HG03060 (cell line): ENCODE measurements around the gene MEF2A.

Experiments
- ATAC-seq: cut with Tn5 transposase; IDR thresholded peaks from one replicate; pipeline ENCODE4 v1.9.1; 2021; ENCODE audit warnings: low read depth, moderate number of reproducible peaks; ENCODE audit not compliant: unreplicated experiment

Gene MEF2A

GRCh38 chr15:99561476-99562230, 4.1 kb upstream of the MEF2A start:
- no peak for ATAC-seq

GRCh38 chr15:99562238-99562637, 3.5 kb upstream of the MEF2A start:
- ATAC-seq, result no peak

GRCh38 chr15:99564221-99565048, 1.3 kb upstream of the MEF2A start:
- no peak for ATAC-seq

GRCh38 chr15:99565049-99565298, 810 bp upstream of the MEF2A start:
- ATAC-seq, result no peak

- peak; percentile 1 for ATAC-seq
Measured at GRCh38 chr15:99566157-99566897, 543 bp downstream of the MEF2A start.

DNA sequence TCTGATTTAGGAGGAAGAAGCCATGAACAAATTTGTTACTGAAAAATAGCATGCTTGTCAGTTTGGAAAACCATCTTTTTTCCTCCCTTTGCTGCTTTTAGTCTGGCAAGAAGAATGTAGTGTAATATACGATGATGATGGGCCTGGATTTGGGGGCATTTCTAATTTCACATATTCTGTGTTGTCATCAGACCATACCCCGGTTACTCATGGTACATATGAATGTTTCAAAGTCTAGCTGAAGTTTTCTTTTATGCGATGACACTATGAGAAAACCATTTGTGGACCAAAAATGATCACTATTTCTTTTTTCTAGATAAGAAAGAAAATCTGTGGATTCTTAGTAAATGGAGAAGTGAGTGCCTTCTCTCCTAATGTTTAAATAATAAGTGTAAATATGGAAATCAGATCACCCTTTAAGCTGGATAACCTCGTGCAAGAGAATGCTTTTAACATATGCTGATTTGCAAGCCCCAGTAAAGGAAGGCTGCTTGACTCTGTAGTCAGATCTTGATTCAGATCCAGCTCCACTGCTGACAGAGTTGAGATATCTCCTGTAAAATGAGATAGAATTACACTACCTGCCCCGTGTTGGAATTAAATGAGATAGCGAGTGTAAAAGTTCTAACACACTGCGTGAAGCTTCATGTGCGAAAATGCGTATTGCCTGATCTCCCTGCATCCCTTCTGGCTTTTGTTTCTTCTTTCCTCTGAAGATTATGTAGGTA, 3.0 kb downstream of the MEF2A start:
- no peak for ATAC-seq

DNA sequence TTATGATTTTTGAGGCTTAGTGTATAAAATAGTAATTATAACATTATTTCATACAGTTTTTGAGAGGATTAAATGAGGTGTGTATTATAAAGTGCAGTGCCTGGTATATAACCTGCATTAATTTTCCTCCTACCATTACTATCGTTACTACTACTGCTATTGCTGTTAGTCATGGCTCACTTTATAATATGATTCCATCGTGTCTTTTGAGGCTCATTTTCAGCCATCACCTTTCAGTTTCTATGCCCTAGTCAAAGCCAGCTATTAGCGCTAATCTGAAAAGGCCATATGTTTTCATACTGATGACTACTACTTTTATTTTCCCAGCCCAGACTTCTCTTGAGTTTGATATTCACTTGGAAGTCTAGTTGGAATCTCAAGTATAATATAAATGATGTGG, 5.5 kb downstream of the MEF2A start:
- no peak for ATAC-seq

GRCh38 chr15:99574048-99574447, 8.3 kb downstream of the MEF2A start:
- ATAC-seq, result no peak

DNA sequence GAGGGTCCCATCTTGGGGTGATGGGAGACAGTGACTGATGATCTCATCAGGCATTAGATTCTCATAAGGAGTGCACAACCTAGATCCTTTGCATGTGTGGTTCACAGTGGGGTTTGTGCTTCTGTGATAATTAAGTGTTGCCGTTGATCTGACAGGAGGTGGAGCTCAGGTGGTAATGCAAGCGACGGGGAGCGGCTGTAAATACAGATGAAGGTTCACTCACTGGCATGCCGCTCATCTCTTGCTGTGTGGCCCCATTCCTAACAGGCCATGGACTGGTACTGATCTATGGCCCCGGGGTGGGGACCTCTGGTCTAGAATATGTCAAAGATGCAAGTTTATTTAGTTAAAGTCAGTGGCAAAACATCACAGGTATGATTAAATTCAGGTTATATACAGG, 8.7 kb downstream of the MEF2A start:
- no peak for ATAC-seq

GRCh38 chr15:99578809-99579208, 13.0 kb downstream of the MEF2A start:
- ATAC-seq, result no peak

GRCh38 chr15:99580076-99580475, 14.3 kb downstream of the MEF2A start:
- no peak for ATAC-seq

GRCh38 chr15:99582508-99582960, 16.8 kb downstream of the MEF2A start:
- no peak for ATAC-seq

DNA sequence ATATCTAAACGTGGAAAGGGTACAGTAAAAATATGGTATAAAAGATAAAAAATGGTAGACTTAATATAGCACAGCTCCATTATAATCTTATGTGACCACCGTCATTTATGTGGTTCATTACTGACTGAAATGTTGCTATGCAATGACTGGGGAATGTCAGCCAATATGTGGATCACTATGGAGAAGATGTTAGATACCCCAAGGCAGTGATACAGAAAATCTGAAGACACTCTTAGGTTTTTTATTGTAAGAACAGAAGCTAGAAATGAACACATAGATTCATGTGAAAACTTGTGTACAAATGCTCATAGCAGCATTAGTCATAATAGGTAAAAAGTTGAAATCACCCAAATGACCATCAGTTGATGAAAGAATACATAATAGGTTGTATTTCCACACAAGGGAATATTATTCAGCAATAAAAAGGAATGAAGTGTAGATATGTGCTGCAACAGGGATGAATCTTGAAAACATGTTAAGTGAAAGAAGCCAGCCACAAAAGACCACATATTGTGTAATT, 18.4 kb downstream of the MEF2A start:
- no peak for ATAC-seq

DNA sequence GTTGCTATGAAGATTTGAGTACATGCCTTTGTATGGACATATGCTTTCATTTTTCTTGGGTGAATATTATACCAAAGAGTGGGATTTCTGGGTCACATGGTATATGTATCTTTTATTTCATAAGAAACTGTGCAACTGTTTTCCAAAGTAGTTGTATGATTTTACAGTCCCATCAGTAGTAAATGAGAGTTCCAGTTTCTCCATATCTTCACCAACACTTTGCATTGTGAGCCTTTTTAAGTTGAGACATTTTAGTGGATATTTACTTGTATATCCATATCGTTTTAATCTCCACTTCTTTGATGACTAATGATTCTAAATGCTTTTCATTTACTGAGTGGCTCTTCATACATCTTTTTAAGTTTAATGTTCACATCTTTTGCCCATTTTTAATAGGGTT, 20.3 kb downstream of the MEF2A start:
- no peak for ATAC-seq

DNA sequence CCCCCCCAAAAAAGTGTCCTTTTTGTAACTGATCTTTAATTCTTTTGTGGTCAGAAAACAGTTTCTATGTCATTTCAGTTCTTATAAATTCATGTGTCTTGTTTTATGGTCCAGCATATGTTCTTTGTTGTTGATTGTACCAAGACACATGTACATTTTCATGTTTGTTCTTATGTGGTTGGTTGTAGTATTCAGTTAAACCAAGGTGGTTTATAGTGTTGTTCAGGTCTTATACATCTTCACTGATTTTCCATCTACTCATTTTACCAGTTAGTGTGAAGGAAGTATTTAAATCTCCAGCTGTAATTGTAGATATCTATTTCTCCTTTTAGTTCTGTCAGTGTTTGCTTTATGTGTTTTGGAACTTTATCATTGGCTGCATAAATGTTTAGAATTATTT, 24.0 kb downstream of the MEF2A start:
- no peak for ATAC-seq

GRCh38 chr15:99590913-99591646, 25.3 kb downstream of the MEF2A start:
- no peak for ATAC-seq

GRCh38 chr15:99592145-99592791, 26.5 kb downstream of the MEF2A start:
- ATAC-seq, result no peak

DNA sequence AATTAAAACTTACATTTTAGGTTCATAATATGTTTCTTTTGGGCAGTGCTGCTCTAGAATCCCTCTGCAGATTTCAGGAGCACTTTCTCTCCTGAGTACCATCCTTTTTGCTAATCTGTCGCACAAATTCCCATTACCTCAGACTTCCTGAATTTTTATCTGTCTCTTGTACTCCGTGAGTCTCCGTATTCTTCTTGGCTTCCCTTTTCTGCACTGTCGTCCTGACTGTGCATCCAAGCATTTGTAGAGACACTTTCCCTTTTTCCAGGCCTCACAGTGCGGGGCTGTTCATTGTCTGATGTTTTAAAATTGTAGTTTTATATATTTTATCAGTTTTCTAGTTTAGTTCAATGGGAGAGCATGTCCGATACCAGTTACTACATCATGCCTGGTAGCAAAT, 27.3 kb downstream of the MEF2A start:
- ATAC-seq, result no peak

DNA sequence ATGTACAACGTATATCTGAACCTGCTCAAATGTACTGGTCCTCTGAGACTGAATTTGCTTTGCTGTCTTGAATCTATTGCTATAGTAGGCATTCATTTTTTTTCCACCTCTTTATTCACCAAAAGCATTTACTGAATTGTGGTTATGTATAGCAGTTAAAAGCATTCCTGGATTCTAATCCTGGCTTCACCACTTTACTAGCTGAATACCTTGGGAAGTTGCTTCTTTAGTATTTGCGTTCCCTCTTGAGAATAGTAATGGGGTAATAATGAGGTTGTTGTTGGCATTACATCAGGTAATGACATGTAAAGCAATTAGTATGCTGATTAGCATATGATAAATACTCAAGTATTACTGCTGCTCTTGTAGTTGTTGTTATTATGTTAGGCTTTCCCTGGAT, 29.1 kb downstream of the MEF2A start:
- ATAC-seq, result no peak
